NK-92 (cell line): ENCODE data around the gene MORN1.
A peak's percentile ranks its signal among the peaks of the same experiment; 100 is the strongest.

Experiments used
- DNase-seq: peaks from one replicate; lab custom pipeline; 2025; ENCODE audit not compliant: unreplicated experiment; lab: John Stamatoyannopoulos, UW

The MORN1 gene

DNA sequence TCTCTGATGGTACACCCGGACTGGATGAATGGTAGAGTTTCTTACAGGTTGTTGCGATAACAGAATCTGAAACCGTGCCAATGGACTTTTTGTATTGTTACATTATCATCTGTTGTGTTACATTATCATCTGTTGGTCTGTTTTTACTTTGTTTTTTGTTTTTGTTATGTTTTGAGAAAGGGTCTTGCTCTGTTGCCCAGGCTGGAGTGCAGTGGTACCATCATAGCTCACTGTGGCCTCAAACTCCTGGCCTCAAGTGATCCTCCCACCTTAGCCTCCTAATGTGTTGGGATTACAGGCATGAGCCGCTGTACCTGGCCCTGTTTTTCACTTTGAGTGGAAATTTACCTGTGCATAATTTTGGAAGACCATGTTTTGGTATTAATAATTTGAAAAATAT is 31.2 kb upstream of the MORN1 start:
- DNase-seq, result no peak

GRCh38 chr1:2419416-2419815 is 28.1 kb upstream of the MORN1 start:
- no peak for DNase-seq

- no peak for DNase-seq
These were observed 27.5 kb upstream of the MORN1 start for GRCh38 chr1:2418791-2419320.

- DNase-seq, result no peak
These were observed 26.5 kb upstream of the MORN1 start for GRCh38 chr1:2417833-2418225.

GRCh38 chr1:2417083-2417832 is 25.9 kb upstream of the MORN1 start:
- no peak for DNase-seq

GRCh38 chr1:2416403-2416802 is 25.0 kb upstream of the MORN1 start:
- no peak for DNase-seq

DNA sequence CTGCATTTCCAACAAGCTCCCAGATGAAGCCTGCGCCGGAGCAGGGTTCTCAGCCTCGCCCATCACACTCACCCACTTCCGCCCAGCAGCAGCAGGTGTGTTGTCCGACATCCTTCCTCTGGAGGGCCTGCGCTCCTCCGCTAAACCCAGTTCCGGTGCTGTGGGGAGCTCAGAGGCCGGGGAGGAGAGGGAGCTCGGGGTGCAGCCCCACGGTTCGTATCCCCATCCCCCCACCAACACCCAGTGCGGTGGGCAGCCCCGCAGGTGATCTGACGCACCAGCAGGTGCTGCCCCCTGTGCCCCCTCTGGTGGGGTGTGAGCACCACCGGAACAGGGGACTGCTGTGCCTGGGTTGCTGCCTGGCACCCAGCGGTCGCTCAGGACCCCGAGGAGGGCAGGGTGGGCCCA is 24.5 kb upstream of the MORN1 start:
- DNase-seq, result no peak

- no peak for DNase-seq
These were observed 24.0 kb upstream of the MORN1 start for GRCh38 chr1:2415337-2415736.

DNA sequence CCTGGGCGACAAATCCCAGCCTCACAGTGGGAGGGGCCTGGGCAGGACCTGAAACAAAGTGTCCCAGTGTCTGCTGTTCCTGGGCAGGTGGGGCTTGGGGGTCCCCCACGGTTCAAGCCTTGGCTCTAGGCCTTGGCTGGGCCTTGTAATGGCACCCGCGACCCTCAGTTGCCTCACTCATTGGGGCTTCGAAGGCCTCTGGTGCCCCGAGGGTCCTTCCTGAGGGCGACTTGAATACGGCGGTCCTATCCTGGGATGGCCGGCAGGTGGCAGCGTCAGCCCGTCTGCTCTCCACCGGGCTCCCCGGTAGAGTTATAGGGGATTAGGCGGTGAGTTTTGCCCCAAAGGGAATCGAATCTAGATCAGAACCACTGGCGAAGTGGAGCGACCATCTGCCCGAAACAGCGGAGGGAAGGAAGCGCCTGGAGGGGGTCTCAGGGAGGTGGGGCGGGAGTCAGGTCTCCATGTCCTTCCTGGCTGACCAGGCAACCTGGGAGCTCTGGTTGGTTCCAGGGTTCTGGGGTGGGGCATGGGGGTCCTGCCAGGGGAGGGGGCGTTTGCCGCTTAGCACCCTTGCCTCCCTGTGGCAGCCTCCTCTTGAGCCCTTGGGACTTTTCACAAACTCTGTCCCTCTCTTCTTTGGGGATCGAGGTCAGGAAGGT is 23.1 kb upstream of the MORN1 start:
- peak; percentile 15 for DNase-seq

- no peak for DNase-seq
These were observed 22.3 kb upstream of the MORN1 start for GRCh38 chr1:2413495-2414296.

DNA sequence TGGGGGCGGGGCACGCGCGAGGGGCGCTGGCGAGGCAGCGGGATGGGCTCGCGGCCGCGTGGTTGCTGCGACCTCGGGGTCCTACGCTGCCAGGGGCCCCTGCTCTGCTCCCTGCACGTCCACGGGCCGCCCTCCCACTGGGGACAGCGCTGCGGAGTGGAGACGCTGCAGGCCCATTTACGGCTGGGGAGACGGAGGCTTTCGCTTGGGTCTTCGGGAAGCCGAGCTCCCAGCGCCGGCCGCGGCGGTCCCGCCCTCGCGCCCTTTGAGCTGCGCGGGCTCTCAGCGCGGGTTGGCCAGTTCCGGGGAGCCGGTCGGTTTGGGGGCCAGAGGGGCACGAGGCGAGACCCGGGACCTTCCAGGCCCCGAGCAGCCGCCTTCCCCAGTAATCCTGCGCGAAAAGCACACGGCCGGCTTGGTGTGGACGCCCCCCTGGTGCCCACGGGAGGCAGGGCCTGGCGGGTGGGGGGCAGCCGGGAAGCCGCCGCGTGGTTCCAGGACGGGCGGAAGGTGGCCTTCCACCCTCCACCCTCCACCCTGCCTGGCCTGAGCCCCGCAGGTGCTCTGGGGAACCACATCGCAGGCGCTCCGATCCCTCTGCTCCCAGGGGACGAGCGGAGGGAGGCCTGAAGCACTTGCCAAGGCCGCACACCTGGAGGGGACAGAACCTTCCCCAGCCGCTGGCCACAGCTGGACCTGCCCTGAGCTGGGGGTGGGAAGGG is 21.6 kb upstream of the MORN1 start:
- DNase-seq, result no peak

- DNase-seq, result peak; percentile 80
These were observed 21.0 kb upstream of the MORN1 start, which contains the start of gene PEX10 for GRCh38 chr1:2412395-2412772. Gene PEX10, minus strand, starts transcription at chr1:2412564. Its CDS starts 62 bp downstream, at chr1:2412502.

DNA sequence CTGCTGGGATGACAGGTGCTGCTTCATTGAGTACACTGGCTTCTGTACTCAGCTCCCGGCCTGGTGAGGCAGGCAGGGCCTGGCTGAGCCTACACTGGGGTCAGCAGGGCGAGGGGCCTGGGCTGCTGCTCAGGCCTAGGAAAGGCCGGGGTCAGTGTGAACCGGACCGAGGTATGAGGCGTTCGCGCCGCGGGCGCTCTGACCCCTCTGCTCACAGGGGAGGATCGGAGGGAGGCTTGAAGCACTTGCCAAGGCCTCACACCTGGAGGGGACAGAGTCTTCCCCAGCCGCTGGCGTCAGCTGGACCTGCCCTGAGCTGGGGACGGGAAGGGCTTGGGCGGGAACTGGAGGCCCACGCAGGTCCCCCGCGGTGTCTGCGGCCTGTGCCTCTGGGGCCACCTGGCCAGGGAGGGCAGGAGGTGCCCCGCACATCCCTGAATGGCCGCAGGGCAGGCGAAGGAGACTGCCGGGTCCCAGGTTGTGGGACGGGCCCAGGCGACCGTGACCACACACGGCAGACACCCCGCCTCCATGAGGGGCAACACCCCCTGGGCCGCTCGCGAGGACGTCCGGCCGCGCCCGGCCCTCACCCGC is 20.5 kb upstream of the MORN1 start:
- no peak for DNase-seq

- no peak for DNase-seq
These were observed 18.4 kb upstream of the MORN1 start for GRCh38 chr1:2409745-2410144.

GRCh38 chr1:2408859-2409276 is 17.5 kb upstream of the MORN1 start:
- no peak for DNase-seq

- no peak for DNase-seq
These were observed 17.1 kb upstream of the MORN1 start for GRCh38 chr1:2408456-2408855.

GRCh38 chr1:2407991-2408275 is 16.6 kb upstream of the MORN1 start:
- no peak for DNase-seq

DNA sequence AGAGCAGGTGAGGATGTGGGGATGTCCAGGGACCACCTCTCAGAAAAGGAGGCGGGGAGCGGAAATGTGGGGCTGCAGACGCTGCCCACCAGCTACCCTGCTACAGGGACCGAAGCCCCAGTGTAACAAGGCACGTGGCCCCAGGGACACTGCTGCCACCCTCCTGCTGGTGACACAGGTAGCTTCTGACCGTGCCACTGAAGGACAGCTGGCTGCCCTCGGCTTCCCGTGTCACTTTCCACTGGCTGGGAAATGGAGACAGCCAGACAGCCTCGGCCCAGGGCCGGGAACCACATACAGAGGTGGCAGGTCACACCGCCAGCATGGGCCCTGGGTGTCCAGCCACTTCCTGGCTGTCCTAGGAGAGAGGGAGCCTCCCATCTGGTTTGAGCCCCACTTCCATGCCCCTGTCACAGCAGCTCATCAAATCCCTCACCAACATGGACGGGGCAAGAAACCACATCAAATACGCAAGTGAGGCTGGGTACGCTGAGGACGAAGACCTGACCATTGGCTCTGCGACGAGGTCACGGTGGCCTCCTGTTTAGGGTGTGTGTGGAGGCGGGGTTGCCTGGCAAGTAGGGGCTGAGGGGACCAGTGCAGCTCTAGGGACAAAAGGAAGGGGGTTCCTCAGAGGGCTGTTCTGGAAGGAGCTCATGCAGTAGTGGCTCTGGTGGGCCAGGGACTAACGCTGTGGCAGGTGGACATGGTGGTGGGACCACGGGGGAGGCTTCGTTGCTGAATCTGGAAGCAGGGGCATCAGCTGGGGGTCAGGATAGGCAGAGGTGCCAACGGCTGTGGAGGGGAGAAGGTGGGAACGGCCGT is 16.0 kb upstream of the MORN1 start:
- no peak for DNase-seq

DNA sequence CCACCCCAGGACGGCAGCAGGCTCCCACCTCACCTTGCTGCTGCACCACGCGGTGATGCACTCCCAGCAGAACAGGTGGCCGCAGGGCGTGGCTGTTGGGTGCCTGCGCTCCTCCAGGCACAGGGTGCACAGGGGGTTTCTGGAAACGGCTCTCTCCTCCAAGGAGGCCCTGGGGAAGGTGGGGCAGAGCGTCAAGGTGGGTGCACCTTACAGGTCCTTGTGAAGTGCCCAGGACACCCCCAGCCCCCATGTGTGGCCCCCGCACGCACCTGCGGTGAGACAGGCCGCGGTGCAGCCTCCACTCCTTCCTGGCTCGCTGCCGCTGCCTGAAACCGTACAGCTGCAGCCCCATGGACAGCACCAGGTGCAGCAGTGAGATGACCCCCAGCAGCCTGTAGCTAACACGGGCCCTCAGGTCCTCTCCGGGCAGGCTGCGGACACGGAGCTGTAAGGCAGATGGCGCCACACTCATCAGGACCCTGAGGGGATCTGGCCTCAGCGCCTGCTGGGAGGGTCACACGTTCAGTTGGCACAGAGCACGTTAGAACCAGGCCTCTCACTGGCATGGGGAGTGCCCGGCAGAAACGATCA is 15.2 kb upstream of the MORN1 start:
- DNase-seq, result no peak
